GM19397 (cell line): ENCODE data around the gene SPAG16.
A peak's percentile ranks its signal among the peaks of the same experiment; 100 is the strongest.
"Not testable (repeated sequence)": the region's sequence is repeated elsewhere in the genome, so short reads cannot be mapped to it uniquely, and the experiment has no call there.

Source experiments
- ATAC-seq: cut with Tn5 transposase; IDR thresholded peaks from one replicate; pipeline ENCODE4 v1.9.1; 2021; ENCODE audit warnings: mild to moderate bottlenecking, moderate library complexity; ENCODE audit not compliant: unreplicated experiment

SPAG16 gene

DNA sequence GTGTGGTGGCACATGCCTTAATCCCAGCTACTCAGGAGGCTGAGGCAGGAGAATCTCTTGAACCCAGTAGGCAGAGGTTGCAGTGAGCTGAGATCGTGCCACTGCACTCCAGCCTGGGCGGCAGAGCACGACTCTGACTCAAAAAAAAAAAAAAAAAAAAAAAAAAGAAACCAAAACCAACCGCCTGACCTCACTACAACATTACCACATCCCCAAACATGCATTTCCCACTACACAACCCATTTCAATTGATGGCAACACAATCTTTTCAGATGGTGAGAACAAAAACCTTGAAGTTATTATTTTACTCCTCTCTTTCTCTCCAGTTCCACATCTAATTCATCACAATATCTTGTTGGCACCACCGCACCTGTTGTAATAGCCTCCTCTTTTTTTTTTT, 778.0 kb downstream of the SPAG16 start:
- not testable (repeated sequence) for ATAC-seq

DNA sequence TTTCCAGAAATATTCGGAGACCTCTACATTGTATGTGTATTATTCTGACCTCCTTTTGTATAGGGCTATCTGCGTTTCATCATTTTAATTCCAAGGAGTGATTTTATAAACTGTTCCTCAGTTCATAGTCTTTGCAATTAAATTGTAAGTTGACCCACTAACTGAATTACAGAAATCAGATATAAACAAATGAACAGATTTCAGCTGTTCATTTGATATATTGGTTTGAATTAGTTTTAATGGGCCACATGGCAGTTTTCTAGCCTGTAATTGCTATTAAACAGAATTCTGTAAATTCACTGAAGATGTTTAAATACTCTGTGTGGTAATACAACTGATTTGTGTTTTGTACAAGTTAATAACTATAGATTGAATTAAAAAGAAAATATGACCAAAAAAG, 780.2 kb downstream of the SPAG16 start:
- ATAC-seq, result no peak

DNA sequence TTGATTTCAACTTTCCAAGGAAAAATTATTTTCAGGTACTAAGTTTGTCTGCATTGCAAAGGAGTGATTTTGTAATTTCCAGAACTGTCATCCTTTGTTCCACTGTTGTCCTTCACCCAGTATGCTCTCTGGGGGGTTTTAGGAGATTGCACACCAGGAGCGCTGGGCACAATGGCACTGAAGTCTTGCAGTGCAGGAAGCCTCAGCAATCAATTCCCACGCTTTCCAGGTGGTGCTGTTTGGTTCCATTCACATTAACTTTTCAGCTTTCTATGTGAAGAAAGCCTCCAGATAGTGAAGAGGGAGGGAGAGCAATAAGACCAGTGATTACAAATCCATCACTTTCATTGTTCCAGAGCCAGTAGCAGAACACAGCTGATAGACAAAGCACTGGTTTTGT, 782.6 kb downstream of the SPAG16 start:
- no peak for ATAC-seq

DNA sequence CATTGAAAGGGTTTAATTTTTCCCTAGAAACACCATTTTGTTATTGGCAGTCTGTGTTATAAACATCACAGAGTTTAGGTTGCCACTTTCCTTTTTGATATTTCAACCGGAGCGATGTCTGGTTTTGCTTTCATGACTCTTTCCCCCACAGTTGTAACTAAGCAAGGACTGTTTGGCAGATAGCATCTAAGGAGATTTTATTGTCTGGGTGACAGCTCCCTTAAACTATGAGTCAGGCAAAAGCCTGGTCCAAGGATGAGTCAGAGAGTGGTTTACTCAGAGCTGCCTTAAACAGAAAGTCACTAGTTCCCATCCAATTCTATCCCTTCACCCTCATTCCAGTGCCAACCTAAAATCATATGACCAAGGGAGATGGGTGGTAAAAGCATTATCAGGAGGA, 785.0 kb downstream of the SPAG16 start:
- no peak for ATAC-seq

DNA sequence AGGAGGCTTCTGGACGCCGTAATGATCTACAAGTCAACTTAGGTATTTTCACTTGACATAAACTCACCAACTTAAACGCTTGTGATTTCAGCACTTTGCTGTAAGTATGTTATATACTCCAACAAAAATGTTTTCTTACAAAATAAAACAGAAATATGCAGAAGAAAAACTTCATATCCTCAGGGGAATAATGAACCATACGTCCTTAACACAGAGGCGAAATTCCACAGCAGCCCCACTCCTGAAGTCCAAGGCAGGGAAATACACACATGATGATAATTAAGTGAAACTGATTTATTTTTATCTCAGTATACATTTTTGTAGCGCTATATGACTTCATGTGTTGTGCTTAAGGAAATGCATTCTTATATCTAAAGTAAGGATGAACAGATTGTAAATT, 791.2 kb downstream of the SPAG16 start:
- ATAC-seq, result no peak

DNA sequence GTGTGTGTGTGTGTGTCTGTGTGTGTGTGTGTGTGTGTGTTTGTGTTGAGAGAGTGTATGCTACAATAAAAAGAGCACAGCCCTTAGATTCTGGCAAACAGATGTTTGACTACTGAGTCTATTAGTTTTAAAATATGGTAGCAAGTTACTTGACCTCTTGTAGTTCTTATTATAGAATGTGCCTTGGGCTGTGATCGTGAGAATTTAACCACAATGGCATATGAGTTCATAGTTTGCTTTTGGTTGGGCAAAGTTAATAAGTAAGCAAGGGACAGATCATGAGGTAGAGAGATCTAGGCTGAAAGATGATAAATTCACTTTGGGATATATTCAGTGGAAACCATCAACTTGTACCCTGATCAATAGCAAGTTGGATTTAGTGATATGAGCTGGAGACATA, 792.3 kb downstream of the SPAG16 start:
- peak; percentile 52 for ATAC-seq

DNA sequence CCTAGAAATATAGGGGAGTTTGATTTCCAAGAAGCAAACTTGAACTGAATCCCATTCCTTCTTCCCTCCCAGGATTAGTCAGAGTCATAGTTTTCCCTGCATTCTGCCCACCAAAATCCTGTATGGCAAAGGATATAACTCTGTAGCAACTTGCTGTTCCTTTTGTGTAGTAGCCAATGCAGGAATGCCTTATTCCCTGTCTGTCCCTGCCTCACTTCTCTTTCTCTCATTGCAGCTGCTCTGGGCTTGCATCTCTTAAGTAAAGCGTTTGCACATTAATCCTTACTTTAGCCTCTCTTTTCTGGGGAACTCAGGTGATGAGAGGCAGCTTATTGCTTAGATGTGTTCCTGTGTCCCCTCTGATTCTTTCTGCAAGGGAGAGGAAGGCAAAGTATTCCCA, 793.5 kb downstream of the SPAG16 start:
- ATAC-seq, result no peak

DNA sequence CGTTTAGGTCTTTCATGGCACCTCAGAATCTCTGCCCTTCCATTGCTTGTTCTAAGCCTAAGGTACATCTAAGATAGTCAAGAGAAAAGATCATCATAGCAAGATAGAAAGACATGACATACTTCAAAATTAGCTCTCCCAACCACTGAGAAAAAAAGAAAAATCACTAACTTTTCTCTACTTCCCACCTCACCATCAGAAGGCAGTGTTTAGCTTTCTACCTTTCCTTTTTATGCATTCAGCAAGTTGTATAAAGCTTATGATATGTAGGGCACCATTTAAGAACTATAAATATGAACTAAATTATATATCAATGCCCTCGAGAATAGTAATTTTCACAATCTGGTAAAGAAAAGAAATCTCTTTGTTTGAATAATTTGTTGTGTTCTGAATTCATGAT, 794.8 kb downstream of the SPAG16 start:
- no peak for ATAC-seq

DNA sequence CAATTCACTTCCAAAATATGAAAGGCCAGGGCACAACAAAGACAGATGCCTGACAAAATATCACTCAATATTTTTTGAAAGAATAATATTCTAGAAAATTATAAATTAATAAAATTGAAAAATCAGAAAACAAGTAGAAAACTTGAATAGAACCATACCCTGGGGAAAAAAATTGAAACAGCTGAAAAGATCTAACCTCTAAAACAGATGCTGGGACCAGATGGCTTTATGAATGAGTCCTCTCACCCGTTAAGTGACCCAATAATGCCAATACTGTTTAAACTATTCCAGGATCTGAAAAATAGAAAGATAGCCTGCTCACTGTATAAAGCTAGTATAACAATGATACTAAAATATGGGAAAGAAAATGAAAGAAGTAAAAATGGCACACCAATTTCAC, 804.3 kb downstream of the SPAG16 start:
- ATAC-seq, result no peak

DNA sequence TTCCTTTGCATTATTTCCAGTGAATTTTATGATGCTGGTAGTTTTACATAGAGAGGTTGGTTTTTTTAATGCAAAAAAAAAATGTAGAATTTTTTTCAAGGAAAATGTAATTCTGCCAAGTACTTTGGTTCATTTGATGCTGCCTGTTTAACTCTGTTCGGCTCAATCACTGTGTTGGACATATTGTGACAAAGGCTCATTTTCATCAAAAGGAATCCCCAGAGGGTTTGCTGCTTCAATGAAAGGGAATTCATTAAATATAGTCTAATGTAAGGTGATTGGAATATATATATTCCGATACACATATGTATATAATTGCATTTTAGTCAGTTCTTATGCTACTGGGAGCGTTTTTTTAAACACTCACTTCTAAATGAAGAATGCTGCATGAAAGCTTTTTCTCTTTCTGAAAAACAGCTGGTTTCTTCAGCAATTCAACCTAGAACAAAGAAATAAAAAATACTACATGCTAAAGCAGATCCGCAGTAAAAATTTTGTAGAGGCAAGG, 812.0 kb downstream of the SPAG16 start:
- ATAC-seq, result no peak

DNA sequence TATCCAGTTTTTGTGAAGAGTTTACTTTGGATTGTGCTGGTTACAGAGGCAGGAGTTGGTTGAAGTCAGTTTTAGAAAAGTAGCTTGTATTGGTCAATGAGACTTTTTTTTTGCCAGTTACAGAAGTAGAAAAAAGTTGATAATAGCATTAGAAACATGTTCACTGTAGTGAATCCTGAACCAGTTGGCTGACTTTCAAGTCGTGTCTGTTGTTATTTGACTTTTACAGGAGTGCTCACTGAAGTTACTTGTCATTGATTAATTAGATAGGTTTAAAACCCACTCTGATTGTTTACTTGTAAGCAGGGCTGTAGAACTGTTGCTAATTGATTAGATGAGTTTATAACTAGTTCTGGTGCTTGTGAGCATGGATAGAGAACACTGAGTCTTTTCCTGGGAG, 814.5 kb downstream of the SPAG16 start:
- no peak for ATAC-seq

DNA sequence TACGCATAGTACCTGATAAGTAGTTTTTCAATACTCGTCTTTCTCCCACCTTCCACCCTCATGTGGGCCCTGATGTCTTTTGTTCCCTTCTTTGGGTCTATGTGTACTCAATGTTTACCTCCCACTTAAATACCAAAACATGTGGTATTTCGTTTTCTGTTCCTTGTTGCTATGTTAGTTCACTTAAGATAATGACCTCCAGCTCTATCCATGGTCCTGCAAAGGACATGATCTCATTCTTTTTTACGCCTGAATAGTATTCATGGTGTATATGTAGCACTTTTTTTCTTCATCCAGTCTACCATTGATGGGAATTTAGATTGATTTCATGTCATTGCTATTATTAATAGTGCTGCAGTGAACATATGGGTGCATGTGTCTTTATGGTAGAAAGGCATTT, 816.2 kb downstream of the SPAG16 start:
- no peak for ATAC-seq

DNA sequence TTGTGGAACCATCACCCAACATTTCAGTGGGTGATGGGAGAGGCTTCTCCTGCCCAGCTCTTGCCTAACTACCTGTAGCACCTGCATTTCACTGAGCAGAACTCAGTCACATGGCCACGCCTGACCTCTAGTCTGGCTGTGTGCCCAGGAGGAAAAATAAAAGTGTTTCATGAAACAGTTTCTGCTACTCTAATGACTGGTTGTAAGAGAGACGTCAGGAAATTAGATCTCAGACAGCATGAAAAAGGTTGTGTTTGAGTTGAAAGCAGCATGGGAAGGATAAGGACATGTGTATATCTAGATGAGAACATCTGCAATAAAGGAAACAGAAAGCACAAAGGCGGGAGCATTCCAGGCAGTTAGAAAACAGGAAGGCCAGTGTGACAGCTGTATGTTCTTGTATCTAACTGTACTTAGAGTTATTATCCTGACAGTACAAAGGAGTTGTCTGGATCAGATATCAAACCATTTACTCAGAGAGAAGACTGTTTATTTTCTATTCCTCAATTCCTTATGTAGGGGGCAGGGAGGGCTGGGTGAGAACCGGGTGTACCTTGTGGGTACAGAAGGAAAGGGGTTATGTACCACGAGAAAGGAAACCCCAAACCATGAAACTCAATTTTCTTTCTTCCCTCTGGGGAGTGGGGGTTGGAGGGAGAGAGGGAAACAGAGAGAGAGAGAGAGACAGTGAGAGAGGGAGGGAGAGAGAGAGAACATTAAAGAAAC, 819.2 kb downstream of the SPAG16 start:
- no peak for ATAC-seq

DNA sequence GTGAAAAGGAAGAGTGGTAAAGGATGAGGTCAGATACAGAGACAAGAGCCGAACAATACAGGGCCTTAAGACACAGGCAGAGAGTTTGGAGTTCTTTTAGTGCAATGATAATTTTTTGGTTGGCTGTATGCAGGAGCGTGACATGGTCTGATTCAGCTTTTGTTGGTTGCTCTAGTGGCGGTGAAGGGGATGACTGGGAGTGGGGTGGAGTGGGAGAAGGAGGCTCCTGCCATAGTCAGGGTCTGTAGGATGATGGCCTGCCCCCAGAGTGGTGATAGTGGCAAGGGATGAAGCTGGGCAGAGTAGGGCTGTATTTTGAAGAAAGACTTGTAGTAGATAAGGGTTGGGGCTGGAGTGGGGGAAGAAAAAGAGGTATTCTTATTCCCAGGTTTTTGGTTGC, 820.0 kb downstream of the SPAG16 start:
- no peak for ATAC-seq

DNA sequence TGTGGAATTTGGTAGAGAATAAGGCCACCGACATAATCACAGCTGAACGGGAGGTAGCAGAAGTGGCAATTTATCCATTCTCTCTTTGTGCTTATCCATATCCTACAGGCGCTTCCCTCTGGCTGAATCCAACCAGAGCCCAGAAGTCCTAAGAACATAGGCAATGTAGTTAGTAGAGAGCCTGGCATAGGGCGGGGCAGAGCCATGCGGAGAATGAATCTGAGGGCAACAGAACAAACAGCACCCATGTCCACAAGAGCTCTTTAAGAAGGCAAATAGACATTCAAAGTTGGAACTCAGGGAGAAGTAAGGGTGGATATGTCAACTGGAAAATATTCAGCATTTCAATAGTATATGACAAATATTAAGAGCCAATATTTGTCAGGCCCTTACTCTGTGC, 820.7 kb downstream of the SPAG16 start:
- no peak for ATAC-seq

DNA sequence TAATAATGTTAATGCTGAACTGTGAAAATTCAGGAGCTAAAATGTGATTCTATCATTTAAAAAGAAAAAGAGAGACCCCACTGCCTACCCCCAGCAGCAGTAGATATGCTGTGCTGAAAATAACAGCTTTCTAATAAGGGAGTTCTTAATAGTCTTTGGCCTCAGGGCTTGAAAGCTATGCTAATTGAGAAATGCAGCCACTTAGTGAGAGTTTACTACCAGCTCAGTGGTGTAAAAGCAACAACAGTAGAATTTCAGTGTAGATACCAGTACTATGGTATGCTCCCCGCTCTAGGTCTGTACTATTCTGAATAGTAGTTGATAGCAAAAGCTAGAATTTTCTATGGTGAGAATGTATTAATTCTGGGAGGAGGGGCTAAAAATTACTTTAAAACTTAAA, 823.5 kb downstream of the SPAG16 start:
- no peak for ATAC-seq

DNA sequence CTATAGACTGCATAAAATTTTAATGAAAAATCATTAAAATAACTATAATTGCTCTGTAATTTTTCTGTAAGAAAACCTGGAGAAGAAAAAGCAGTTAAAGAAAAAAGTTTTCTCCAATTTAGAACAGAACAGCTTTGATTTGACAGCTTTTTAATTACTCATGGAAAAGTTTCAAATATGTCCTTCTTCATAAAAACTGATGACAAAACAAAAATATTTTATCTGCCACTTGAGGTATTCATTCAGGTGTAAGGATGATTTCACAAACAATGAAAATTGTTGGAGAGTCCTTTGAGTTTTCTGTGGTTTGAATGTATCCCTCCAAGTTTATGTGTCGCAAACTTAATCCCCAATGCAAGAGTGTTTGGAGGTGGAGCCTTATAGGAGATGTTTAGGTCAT, 824.3 kb downstream of the SPAG16 start:
- no peak for ATAC-seq

DNA sequence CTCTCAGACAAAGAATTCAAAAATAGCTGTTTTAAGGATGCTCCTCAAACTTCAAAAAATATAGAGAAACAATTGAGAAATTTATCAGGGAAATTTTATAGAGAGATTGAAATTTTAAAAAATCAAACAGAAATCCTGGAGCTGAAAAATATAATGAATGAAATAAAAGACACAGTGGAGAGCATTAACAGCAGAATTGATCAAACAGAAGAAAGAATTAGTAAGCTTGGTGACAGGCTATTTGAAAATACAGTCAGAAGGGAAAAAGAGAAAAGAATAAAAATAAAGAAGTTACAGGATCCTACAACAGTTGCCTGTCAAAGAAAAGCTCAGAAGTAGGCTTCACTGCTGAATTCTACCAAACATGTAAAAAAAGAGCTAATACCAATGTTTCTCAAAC, 832.8 kb downstream of the SPAG16 start:
- ATAC-seq, result no peak

DNA sequence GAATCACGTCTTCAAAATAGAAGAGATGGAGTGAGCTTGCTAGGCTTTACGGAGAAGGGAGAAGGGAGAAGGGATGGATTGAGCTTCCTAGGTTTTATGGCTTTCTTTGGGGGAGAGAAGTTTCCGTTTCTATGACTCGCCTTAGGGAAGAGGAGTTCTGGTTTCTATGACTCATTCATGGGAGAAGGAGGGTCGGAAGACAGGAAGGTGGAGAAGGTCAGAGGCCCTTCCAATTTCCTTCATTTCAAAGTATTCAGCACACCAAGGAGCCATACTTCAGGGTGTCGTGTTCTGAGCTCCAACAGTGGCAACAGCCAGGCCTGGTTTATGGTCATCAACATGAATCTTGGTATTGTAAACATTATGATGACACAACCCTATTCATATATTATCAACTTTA, 841.9 kb downstream of the SPAG16 start:
- no peak for ATAC-seq

DNA sequence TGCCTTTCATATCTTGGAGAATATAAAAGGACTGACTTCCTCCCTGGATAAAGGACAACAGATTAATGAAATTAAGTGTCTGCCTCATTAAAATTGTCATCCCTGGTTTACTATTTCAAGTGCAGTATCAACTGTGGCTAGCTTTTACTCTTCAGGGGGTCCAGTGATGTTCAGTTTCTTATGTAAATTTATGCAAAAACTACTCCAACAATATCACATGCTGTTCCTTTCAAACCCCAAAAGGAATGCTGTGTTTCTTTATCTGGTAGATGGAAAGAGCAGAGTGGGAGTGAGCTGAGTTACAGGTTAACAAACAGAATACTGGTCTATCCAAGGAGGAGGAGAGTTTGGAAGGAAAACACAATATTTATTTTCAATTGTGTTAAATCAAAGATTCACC, 842.9 kb downstream of the SPAG16 start:
- ATAC-seq, result no peak

DNA sequence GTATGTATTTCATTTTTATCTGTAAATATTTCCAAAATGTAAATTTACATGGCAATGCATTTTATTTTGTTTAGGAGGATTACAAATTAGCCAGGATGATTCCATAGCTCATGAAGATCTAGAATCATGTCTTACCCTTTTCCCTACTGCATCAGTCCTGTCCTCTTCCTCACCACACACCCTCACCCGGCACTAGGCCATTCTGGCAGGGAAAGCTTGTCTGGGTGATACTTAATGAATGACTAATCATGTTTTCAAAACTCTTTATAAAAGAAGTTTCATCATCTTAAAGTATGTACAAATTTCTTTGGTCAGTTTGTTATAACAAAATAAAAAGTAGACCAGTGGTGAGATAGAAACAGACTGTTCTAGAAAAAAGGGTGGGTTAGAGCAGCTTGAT, 843.3 kb downstream of the SPAG16 start:
- no peak for ATAC-seq

DNA sequence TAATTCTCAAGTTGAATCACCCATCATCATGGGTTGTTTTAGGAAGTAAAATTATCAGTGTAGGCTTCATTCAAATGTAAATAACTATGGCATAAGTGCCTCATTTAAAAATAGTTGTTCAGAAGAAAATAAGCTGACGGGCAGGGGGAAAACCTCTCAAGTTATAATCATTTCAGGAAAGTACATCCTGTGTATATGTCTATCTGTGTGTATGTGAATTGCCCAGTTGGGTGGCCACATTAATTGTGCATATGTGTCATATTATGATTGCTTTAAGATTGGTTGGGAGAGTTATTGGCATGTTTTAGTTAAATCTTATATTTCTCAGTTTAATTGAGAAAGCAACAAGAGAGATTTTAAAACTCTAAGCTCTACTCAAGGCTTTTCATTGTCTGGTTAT, 843.8 kb downstream of the SPAG16 start:
- ATAC-seq, result no peak

DNA sequence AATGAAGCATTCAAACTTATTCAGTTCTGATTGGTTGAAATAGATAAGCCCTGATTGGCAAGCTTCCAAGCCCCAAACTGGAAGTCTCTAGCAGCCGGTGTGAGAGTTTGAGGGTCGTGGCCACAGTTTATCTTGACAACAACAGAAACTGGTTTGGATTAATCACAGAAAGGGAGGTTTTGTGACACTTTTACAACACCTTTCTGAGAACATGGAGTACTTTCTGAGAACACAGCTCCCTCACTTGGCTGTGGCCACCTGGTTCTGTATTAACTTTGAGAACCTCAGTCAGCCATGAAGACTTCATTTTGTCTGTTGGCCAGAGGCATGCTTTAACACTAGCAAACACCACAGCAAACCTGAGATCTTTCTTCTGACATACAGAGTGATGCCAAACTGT, 845.9 kb downstream of the SPAG16 start:
- no peak for ATAC-seq
